ENCODE measurements around the gene PLPP4.

PLPP4 gene

DNA sequence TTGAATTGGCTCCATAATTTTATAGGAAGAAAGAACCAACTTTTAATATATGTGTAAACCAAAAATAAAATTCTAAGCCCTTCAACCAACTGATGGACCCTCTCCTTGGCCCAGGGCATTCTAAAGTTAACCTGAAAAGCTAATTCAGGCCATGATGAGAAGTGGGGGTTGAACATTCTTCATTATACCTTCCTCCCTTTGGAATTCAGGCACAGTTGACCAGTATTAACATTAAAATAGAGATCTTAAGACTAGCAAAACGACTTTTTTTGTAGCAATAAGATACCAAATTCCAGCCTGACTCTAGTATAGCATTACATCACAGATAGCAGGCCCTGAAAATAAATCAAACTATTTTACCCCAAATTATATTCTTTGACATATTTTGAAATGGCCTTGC, 173.2 kb downstream of the PLPP4 start:
- DNase-seq (ENCODE audit: low read depth in 1 of 2, low spot score in 1 of 2) = no peak
- in situ Hi-C loops (cut with HindIII; ENCODE audit: low pct_unique_long_range_greater_than_20kb, low sequenced_read_pairs) = no loop called here
- no peak for TF ChIP-seq JUND (IDR thresholded peaks at IDR 0.05; ENCODE audit: low read depth)

DNA sequence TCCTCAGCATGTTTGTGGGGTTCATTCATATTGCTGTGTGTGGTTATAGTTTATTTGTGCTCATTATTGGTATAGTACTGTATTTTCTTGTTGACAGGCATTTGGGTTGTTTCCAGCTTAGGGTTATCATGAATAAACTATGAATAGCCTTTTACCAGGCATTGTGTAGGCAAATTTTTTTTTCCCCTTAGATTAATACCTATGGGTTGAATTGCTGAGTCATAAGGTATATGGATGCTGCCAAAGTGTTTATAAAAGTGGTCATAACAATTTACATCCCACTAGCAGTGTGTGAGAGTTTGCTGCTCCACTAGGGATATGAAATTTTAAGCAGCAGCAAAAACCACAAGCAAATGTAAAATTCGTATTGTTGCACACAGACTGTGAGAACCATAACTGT, 175.0 kb downstream of the PLPP4 start:
- no peak for DNase-seq (ENCODE audit: low read depth in 1 of 2, low spot score in 1 of 2)
- in situ Hi-C loops (cut with HindIII; ENCODE audit: low pct_unique_long_range_greater_than_20kb, low sequenced_read_pairs) = no loop called here
- no peak for TF ChIP-seq JUND (IDR thresholded peaks at IDR 0.05; ENCODE audit: low read depth)

DNA sequence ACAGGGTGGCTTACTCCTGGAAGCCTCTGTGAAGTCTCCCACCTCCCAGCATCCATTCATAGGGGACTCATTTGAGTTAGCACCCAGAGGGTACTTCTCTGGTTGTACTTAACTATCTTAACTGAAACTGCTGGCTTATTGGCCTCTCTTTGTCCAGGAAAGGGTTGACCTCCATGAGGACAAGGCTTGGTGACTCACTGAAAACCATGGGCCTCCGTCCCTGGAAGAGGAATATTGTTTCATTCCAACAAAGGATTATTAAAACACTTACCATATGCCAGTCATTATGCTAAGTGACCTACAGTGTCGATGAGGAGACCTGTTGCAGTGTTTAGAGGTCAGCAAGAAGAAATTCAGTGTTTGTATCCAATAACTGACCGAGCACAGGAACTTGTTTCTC, 175.9 kb downstream of the PLPP4 start:
- no peak for TF ChIP-seq JUND (IDR thresholded peaks at IDR 0.05; ENCODE audit: low read depth)
- in situ Hi-C loops (cut with HindIII; ENCODE audit: low pct_unique_long_range_greater_than_20kb, low sequenced_read_pairs) = no loop called here
- no peak for DNase-seq (ENCODE audit: low read depth in 1 of 2, low spot score in 1 of 2)

DNA sequence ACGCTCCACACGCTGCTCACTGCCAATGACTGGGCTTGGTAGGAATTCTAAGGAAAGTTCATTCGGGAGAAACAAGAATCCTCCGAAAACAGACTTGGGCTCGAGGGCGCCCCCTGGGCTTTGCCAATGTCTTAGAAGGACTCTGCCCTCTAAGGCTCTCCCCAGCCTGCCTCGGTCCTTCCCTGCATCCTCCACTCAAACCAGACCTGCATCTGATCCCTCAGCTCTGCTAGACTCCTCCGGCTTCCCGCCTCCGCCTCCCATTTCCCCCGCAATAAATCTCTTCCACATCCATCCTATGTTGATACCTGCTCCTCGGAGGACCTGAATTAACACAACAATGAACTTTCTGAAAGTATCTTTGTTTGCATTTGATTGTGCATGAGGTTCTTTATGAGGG, 177.6 kb downstream of the PLPP4 start:
- no peak for TF ChIP-seq JUND (IDR thresholded peaks at IDR 0.05; ENCODE audit: low read depth)
- in situ Hi-C loops (cut with HindIII; ENCODE audit: low pct_unique_long_range_greater_than_20kb, low sequenced_read_pairs) = no loop called here
- DNase-seq (ENCODE audit: low read depth in 1 of 2, low spot score in 1 of 2) = no peak
